VCaP (cell line): ENCODE data around the gene ATP10A.

ENCODE experiments used
- H3K27ac ChIP-seq: fragments of 450-650 bp; 2 replicates; pipeline ENCODE4 v1.5.1; 2017
- TF ChIP-seq, protein P1 (sequence below): fragments of 450-650 bp; conservative IDR thresholded peaks from 2 replicates; pipeline ENCODE4 v1.5.1; 2017; ENCODE audit warnings: mild to moderate bottlenecking, moderate library complexity

Gene ATP10A

DNA sequence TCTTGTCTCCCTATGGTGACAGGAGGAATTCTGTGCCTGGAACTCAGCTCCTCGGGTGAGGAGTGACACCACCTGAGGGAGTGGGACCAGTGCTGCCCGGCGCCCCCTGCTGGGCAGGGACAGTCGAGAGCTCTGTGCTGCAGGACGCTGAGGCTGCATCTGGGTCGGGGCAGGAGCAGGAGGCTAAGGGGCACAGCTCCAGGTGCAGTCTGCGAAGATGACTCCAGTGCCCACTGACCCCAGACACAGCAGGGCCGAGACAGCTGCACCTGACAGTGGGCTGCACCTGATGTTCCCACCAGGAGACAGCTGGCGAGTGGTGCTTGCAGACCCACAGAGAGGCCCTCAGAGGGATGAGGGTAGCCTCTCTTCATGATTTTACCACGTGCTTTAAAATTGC lies 152.9 kb downstream of the ATP10A start:
- no peak overlapping the region for H3K27ac ChIP-seq
- TF ChIP-seq, protein P1, sequence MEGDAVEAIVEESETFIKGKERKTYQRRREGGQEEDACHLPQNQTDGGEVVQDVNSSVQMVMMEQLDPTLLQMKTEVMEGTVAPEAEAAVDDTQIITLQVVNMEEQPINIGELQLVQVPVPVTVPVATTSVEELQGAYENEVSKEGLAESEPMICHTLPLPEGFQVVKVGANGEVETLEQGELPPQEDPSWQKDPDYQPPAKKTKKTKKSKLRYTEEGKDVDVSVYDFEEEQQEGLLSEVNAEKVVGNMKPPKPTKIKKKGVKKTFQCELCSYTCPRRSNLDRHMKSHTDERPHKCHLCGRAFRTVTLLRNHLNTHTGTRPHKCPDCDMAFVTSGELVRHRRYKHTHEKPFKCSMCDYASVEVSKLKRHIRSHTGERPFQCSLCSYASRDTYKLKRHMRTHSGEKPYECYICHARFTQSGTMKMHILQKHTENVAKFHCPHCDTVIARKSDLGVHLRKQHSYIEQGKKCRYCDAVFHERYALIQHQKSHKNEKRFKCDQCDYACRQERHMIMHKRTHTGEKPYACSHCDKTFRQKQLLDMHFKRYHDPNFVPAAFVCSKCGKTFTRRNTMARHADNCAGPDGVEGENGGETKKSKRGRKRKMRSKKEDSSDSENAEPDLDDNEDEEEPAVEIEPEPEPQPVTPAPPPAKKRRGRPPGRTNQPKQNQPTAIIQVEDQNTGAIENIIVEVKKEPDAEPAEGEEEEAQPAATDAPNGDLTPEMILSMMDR, result peak; percentile 69

DNA sequence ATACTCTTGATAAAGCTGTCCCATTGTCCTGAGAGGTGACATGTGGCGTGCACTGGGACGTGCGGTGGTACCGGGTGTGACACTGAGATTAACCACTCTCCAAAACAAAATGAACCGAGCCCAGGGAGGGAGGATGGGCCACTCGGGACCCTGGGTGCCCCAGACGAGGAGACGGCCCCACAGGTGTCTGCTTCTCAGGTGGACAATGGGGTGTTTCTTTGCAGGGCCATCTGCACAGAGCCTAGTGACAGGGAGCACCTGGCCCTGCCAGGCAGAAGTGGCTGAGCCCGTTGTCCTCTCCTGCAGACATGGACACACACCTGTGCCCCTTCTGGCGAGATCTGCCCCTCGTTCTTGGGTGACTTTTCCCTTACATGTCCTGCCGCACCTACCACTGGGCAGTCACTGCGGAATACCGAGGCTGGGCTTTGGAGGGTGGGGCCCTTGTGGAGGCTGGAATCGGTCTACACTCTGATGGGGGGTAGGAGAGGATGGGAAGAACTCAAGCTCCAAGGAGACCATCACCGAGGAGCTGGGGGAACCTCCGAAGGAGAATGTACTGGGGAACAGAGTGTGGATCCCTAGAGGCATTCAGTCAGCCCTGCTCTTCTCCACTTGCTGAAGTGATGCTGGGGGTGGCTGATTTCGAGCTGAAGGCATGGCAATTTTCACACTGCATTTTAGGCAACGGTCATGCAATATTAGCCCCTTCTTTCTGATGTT lies 153.5 kb downstream of the ATP10A start:
- no peak overlapping the region for H3K27ac ChIP-seq
- TF ChIP-seq, protein P1, result no peak

DNA sequence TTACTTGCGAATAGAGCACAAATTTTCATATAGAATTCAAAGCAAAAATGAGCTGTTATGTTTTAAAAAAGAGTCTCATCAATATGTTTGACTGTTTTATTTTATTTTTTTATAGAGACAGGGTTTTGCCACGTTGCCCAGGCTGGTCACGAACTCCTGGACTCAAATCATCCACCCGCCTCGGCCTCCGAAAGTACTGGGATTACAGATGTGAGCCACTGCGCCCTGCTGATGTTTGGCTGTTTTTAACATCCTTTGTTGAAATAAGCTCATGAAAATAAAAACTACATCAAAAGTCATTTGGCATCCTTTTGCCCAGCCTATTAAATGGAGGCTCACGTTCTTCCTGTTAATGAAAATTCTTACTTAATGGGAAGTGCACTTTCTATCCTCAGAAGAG lies 154.7 kb downstream of the ATP10A start:
- TF ChIP-seq, protein P1, result no peak
- H3K27ac ChIP-seq, result no peak overlapping the region

DNA sequence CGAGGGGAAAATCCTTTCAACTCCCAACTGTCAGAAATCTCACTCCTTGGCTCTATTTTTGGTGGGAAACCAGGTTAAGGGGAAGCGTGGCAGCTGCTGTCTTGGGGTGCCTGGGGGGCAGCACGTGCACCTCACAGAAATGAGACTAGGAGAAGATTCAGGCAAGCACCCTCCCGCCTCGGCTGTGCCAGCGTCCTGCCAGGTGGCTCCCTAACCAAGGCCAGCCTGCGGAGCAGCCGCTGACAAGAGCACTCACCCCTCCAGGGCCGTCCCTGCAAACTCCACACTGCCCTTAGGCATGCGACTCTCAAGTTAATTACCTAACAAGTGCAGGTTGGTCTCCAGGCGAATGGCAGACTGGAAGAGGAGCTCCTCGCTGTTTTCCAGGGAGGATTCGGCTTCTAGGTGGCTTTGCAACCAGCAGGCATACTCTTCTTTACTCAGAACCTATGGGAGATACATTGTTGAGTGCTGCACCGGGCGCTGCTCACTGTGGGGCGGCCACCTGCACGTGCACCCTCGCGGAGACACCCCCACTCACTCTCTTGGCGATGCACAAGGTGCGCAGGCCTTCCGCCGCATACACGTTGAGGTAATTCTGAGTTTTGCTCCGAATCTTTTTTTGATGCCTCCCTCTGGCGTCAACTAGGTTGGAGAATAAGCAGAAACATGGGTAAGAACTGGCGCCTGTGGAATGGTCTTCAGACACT lies 155.3 kb downstream of the ATP10A start:
- TF ChIP-seq, protein P1, result no peak
- H3K27ac ChIP-seq, result no peak overlapping the region

DNA sequence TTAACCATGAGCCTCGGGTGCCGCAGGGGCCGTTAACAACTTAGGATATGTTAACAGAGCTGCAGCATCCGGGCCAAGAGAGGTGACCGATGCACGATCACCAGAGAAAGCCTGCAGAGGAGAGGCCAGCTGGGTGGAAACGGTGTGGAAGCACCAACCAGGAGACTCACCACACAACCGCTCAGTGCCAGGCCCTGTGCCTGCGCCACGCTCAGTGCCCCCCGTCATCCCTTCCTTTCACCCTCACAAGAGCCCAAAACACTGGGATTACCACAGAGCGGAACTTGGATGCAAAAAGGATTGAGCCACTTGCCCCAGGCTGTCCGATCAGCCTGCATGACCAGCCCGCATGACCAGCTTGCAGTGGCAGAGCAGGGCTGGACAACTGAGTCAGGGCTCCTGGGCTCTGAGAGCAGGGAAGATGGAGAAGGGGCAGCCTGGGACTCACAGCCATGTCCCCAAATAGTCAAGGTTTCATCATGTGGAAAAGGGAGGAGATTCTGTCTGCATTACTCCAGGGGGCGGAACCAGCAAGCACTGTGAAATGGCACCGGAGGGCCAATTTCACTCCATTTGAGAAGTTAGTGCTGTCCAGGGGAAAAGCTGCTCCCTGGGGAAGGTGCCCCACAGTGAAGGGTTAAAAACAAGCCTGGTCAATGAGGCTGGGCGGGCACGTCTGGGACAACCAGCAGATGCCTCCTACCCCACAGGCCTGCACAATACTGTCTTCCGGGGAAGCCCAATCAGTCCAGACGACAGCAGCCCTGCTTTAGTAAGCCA lies 156.8 kb downstream of the ATP10A start:
- TF ChIP-seq, protein P1, result no peak
- H3K27ac ChIP-seq, result no peak overlapping the region

DNA sequence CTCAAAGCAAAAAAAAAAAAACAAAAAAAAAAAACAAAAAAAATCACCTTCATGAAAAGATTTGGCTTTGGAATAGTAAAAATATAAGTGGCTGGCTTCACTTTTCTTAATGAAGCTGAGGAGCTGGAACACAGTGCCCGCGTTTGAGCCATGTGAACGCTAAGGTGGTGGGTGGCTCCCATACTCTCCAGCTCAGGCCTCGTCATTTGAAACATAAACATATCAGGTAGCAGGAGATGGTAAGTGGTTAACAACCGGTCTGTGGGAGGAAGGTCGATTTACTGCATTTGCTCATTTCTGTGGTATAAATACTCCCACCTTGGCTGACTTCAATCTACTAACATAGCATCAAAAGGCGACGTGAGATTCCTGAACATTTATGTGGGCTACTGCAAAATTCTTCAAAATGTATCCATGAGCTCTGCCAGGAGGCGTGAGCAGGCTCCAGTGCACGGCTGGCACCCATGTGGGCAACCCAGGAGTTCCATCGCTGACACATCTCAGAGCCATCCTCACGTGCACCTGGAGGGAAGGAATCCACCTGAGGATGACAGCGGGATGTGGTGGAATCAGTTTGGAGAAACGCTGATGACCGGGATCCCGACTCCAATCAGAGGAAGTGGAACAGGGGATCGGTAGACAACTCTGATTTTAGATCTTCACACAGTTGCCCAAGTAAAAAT lies 157.6 kb downstream of the ATP10A start:
- TF ChIP-seq, protein P1, result no peak
- H3K27ac ChIP-seq, result no peak overlapping the region; the same call in 1 of the 2 replicates

DNA sequence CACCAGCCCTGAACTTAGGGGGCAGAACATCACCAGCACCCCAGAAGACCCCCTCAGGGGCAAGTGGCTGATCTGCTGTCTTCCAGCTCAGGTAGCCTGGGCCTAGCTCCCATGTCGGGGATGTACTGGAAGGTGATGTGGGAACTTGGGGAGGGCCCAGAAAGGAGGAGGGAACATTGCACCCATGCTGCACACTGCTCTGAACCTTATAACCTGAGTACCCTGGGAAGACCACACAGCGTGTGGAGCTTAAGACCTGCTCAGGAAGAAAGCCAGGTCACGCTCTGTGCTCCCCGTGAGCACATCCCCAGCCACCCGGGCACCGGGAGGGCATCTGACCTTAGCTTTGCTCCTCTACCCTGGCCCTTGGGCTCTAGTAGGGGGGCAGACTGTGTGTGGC lies 159.4 kb downstream of the ATP10A start:
- TF ChIP-seq, protein P1, result no peak

More for the DNA sequence above, 159.4 kb downstream of the ATP10A start:
- no peak overlapping the region for H3K27ac ChIP-seq
